ENCODE measurements around the gene FOXF2.

The FOXF2 gene

GRCh38 chr6:1378065-1379016 is 11.0 kb upstream of the FOXF2 start:
- DNase-seq: peak; percentile 81

DNA sequence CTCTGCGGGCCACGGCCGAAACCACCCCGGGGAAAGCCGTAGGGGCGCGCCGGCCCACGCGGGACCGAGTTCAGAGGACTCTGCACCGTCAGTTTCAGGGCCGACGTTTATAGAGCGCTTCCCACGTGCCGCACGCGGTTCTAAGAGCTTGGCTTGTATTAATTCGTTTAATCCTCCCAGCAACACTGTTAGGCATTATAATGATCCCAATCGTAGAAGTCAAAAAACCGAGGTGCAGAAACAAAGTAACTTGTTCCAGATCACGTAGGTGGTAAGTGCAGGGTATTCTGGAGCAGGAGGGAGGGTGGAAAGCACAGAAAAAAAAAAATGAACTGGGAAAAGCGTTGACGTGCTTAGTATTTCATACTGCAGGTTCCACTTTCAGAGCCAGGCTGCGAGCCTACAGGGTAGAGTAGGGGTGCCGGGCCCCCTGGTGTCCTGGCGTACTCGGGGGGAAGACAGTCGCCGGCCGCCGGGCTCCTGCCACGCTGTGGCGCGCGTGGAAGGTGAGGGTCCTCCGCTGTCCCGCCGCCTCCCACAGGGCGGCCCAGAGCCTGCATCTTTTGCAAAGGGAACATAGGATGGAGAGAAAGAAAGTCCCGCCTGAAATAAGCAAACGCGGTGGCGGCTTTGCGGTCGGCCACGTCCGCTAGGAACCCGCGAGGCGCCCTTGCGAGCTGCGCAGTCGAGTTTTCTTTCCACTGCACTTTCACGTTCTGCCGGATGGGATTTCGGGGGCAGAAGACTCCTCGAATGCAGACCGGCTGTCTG is 10.2 kb upstream of the FOXF2 start:
- DNase-seq: peak; percentile 79

DNA sequence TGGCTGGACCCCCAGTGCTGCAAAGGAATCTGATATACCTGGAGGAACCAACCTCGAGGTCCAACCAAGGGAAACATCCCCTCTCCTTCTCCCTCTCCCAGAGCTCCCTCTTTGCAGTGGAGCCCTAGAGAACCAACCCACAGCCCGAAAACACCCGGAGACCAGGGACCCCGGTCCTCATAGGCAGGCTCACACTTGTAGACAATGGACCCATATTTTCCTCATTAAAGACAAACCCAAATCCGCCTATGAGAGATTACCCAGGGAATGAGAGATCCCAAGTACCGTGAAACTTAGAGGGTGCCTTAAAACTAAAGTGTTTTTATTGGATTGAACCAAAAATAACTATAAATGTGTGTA is 9.6 kb upstream of the FOXF2 start:
- DNase-seq: no peak

DNA sequence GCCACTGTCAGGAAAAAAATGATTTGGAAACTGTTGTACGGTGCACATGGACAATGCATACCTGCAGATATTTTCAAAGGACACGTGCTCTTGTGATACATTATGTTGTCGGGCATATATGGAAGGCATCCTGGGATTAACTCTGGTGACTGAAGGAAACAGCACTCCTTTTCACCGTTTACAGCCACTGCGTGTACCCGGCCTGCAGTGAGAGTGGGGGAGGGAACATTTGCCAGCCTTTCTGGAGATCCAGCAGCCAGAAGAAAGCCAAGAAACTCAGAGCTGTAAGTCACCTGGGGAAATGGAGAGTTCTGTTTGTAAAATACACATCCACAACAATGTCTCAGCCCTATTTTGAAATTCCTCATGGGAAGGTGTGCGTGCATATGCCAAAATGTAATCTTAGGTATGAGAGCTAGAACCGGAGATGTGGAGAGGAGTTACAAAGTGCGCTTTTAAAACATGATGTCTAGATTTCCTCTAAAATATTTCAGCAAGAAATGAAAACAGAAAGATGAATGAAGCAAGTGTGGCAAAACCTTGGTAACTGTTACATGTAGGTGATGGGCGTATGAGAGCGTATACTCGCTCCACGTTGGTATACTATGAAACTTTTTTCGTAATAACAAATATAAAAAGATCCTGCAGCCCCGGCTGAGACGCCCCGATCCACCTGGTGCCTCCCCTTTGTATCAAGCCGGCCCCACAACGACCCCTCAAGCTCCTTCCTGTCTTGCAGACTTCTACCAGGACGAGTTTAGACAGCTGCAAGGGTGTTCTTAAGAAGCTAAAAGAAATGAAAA is 8.6 kb upstream of the FOXF2 start:
- DNase-seq: peak; percentile 53

- peak; percentile 79 for DNase-seq
Observed at GRCh38 chr6:1381481-1382330, 7.7 kb upstream of the FOXF2 start.

DNA sequence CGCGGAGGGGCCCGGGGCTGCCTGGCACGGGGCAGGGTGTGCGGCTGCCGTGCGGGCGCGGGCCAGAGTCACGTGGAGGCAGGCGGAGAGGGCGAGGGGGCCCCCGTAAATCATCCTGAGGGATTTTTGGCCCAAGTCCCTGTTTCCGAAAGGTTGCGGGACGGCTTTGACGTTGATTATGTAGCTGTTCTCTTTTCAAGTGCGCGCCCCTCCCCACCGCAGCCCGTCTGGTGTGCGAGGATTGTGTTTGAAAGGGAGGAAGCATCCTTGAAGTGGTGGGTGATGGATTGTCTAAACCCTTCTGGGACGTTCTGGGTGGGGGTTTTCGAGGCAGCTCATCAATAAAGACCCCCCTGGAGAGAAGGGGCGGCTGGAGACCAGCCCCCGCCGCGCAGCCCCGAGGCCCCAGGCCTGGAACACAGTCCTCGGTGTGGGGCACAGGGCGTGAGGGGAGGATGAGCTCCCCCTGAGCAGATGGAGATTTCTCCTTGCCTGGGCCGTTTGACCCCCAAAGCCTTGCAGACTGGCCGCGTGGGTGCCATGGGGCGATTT is 7.0 kb upstream of the FOXF2 start:
- DNase-seq: peak; percentile 49

DNA sequence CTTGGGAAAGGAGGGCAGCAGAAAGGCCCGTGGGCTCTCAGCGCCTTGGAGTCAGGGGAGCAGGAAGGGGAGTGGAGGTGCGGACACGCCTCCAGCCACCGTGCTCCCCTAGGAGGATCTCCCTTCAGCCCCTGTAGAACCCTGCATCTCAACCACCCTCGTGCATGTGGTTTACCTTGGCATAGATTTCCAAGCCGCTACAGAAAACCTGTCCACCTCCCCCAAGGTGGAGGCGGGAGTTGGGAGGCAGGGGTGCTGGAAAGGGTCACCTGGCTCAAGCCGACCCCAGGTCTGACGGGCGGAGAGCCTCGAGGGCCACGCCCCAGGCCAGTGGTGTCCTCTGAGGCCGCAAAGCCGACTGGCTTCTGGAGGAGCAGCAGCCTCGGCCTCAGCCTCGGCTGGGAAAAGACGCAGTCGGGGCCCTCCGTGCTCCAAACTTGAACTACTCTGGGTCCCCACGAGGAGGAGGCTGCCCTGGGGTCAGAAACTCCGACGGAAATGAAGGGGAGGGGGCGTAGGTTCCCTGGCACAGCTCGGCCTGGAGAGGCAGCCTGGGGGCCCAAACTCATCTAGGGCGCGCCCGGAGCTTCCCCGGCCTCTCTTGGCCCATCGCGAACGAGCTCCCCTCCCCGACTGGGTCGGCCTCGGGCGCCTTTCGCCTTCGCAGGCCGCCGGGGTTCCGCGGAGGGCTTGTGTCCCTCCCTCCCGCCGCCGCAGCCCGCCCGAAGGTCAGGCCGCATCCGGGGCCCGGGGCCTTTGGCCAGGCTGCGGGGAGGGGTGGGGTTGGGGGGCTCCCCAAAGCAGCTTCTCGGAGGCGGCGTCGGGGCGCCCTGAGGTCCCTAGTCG is 6.3 kb upstream of the FOXF2 start:
- DNase-seq: peak; percentile 62

DNA sequence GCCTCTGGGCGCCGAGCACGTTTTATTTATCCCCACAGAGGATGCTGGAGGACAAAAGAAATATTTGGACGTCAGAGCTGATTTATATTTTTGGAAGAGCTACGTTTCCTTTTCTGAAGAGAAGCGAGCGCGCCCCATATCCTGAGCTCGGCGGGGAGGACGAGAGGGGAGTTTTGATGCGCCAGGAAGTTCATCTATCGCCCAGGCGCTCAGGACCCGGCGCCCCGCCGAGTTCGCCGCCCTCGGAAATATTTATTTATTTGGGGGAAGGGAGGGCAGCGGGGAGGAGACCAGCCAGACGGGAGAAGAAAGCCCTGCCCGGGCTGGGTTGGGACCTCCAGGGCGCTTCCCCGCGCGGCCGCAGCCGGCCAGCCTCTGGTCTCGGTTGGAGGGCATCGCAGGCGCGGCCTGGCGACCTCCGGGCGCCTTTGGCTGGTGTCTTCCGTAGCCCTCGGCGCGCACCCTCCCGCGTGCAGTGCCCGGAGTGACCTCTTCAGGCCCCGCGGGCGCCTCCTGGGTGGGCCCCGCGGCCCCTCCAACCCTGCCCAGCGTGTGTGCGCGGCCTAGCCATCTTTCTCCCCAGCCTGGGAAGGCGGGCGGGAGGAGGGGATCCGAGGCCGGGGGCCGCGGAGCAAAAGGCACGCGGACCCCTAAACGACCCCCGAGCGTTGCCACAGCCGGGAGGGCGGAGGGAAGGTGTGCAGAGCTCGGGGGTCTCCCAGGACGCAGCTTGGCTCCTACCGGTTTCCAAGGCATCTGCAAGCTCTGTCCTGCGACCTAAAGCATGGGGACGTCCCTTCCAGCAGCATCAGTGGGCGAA is 5.4 kb upstream of the FOXF2 start:
- peak; percentile 57 for DNase-seq

- peak; percentile 47 for DNase-seq
Observed at GRCh38 chr6:1384549-1385128, 4.7 kb upstream of the FOXF2 start.

DNA sequence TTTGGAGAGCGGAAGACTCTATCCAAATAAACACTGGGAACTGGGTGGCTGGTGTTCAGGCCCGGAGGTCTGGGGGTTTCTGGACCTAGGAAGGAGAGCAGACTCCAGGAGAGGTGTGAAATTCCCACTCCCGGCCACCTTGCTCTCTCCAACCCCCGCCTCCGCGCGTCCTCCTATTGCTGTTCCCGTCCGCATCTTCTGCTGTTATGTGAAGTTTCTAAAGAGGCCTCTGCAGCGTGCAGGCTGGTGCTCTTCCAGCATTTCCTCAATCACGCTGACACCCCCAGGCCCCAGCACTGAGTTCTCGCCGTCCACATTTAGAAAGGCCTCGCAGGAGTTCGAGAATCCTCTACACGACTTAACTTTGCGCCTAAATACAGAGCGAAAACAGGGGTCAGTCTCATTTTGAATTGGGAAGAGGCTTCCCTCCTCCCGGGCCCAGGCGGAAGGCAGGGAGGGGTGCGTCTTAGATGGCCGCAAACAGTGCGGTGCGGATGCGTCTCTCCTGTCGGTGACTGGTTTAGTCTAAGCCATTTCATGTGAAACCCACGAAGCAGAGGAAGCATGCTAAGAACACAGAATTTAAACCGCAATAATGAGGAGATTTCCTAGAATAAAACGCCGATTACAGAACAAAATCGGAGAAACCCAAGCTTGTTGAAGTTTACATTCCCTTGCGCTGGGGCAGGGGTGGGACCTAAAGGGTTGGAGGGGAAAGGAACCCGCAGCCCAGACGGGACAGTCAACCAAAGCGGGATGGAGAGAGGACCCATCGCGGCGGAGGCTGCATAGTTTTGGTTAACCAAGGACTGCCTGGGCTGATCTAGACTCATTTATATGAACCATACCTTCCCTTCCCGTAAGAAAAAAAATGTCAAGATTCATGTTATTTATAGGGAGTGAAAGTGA is 4.0 kb upstream of the FOXF2 start:
- peak; percentile 58 for DNase-seq

DNA sequence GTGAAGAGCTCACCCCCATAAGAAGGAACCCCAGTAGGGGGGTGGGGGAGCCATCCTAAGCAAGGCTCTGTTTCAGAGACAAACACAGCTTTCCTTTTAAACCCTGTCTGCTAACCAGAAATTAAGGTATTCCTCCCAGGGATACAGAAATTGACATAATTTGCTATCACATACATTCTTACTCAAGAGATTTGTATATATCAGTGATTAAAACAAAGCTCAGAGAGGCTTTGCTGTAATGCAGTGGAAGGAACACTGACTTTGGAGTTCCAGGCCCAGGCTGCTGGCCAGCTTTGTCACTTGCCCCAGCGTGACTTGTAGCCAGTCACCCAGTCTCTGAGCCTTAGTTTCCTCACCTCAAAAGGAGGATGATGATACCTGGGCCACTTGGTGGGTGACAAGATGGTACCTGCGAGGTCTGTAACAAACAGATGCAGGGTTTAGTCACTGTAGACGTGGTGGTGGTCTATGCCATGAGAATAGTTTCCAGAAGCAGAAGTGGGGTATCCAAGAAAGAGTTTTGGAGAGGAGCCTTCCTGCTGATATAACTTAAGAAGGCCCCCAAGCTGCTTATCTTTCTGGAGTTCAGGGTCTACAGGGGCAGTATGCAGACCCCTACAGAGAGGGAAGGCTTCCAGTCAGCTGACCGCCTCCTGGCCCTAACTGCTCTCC is 3.2 kb upstream of the FOXF2 start:
- DNase-seq: no peak

DNA sequence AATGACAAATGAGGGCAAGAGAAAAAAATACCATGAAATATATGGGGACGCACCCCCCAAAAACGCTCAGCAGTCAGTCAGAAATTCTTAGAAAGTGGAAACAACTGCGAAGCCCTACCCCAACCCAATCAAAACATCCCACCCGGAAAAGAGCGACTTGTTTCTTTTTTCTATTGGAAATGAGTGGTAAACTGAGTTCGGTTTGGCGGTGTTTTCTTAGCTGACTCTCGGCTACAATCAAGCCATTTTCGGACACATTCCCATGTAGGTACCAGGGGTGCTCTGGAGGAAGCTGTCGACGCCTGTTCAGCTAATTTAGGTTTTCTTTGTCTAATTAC is 1.9 kb upstream of the FOXF2 start:
- DNase-seq: peak; percentile 39

GRCh38 chr6:1387876-1388629 is 1.3 kb upstream of the FOXF2 start:
- peak; percentile 55 for DNase-seq

DNA sequence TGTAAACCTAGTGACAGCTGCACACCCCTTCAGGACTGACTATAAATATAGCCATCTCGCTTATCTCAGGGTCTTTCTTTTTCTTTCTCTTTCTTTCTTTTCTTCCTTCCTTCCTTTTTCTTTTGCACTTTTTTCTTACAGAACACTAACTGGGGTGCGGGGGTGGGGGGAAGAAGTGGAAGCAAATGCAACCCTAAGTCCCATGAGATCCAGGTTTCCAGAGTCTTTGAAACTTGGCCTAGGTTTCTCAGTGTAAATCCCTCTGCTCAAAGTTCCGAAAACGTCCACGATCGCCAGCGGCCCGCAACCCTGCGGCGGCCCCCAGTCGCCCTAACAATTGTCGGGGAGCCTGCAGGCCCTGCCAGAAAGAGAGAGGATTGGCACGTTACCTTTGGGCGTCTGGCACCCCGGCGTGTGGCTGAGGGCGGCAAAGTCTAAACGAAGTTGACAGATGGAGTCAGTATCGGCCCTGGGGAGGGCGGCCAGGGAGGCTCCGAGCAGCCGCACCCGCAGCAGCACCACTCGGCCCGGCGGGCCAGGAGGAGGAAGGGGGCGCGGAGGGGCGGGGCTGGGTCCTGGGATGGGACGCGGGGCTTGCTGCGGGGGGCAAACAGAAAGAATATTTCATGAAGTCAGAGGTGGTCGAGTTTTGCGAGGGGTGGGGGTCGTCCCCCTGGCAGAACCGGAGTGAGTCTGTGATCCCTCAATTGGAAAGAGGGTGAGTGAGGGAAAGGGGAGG is 577 bp upstream of the FOXF2 start:
- peak; percentile 46 for DNase-seq

- peak; percentile 80 for DNase-seq
Observed at GRCh38 chr6:1390133-1390945, 963 bp downstream of the FOXF2 start.

Data from right kidney (tissue), 1 donor.